GM18517 (cell line): ENCODE results near the gene NIM1K.
"Not testable (repeated sequence)": the region's sequence is repeated elsewhere in the genome, so short reads cannot be mapped to it uniquely, and the experiment has no call there.

Source experiments
- ATAC-seq: cut with Tn5 transposase; IDR thresholded peaks from one replicate; pipeline ENCODE4 v1.9.1; 2021; ENCODE audit warnings: mild to moderate bottlenecking, moderate library complexity; ENCODE audit not compliant: unreplicated experiment

Gene NIM1K

GRCh38 chr5:43274435-43275114 is 82.5 kb downstream of the NIM1K start:
- no peak for ATAC-seq

GRCh38 chr5:43275391-43275790 is 83.4 kb downstream of the NIM1K start:
- ATAC-seq = no peak

GRCh38 chr5:43279548-43280274 is 87.7 kb downstream of the NIM1K start:
- ATAC-seq = no peak

- no peak for ATAC-seq
These were observed 90.0 kb downstream of the NIM1K start for GRCh38 chr5:43281840-43282658.

GRCh38 chr5:43286623-43287022 is 94.6 kb downstream of the NIM1K start:
- ATAC-seq = no peak

- no peak for ATAC-seq
These were observed 95.5 kb downstream of the NIM1K start for GRCh38 chr5:43287493-43287892.

GRCh38 chr5:43288269-43288831 is 96.3 kb downstream of the NIM1K start:
- ATAC-seq = no peak

- no peak for ATAC-seq
These were observed 98.7 kb downstream of the NIM1K start for GRCh38 chr5:43290726-43291125.

GRCh38 chr5:43294226-43294625 is 102.2 kb downstream of the NIM1K start:
- ATAC-seq = no peak

GRCh38 chr5:43295202-43295601 is 103.2 kb downstream of the NIM1K start:
- ATAC-seq = no peak

- no peak for ATAC-seq
These were observed 104.8 kb downstream of the NIM1K start for GRCh38 chr5:43296835-43297234.

GRCh38 chr5:43298443-43298842 is 106.4 kb downstream of the NIM1K start:
- ATAC-seq = no peak

GRCh38 chr5:43300112-43300511 is 108.1 kb downstream of the NIM1K start:
- ATAC-seq = no peak

GRCh38 chr5:43301653-43302091 is 109.6 kb downstream of the NIM1K start:
- ATAC-seq = no peak

- no peak for ATAC-seq
These were observed 110.5 kb downstream of the NIM1K start for GRCh38 chr5:43302481-43302880.

- ATAC-seq = no peak
These were observed 111.2 kb downstream of the NIM1K start for GRCh38 chr5:43303242-43303641.

GRCh38 chr5:43304525-43304924 is 112.5 kb downstream of the NIM1K start:
- peak; percentile 58 for ATAC-seq

GRCh38 chr5:43305948-43306565 is 114.0 kb downstream of the NIM1K start:
- peak; percentile 50 for ATAC-seq

GRCh38 chr5:43306954-43307353 is 114.9 kb downstream of the NIM1K start:
- not testable (repeated sequence) for ATAC-seq

- no peak for ATAC-seq
These were observed 117.1 kb downstream of the NIM1K start for GRCh38 chr5:43309122-43309521.

GRCh38 chr5:43309637-43310036 is 117.6 kb downstream of the NIM1K start:
- no peak for ATAC-seq
